22Rv1 (cell line): ENCODE data around the gene SSH2.

ENCODE experiments used
- ZFX ChIP-seq: fragments of 450-650 bp; IDR thresholded peaks from 2 replicates; pipeline ENCODE4 v1.6.1; 2017; ENCODE audit warnings: antibody characterized with exemption, borderline replicate concordance
- TF ChIP-seq, protein P1 (sequence below): fragments of 450-650 bp; IDR thresholded peaks from 2 replicates; pipeline ENCODE4 v1.5.1; 2017; ENCODE audit warnings: mild to moderate bottlenecking

DNA sequence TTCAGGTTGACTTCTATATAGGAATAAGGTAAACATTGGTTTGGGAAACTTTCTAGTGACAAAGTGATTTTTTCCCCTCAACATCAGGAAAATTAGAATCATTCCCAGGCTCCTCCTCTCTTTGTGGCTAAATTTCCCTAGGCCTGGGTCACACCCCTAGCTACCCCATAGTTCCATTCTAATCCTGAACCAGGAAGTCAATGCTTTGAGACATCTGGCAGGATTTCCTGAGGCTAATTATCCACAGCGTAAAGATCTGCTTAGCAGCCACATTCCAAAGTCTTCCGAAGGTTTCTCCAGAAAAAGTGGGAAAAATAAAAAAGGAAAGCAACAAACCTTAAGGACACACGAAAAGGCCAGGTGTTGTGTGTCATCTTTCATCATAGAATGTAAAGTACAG is 247.0 kb downstream of the SSH2 start:
- TF ChIP-seq, protein P1, sequence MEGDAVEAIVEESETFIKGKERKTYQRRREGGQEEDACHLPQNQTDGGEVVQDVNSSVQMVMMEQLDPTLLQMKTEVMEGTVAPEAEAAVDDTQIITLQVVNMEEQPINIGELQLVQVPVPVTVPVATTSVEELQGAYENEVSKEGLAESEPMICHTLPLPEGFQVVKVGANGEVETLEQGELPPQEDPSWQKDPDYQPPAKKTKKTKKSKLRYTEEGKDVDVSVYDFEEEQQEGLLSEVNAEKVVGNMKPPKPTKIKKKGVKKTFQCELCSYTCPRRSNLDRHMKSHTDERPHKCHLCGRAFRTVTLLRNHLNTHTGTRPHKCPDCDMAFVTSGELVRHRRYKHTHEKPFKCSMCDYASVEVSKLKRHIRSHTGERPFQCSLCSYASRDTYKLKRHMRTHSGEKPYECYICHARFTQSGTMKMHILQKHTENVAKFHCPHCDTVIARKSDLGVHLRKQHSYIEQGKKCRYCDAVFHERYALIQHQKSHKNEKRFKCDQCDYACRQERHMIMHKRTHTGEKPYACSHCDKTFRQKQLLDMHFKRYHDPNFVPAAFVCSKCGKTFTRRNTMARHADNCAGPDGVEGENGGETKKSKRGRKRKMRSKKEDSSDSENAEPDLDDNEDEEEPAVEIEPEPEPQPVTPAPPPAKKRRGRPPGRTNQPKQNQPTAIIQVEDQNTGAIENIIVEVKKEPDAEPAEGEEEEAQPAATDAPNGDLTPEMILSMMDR = no peak
- TF ChIP-seq ZFX = no peak
